Common myeloid progenitor, CD34-positive (primary cell): ENCODE measurements around the gene RAI2.
"Not testable (repeated sequence)": the region's sequence is repeated elsewhere in the genome, so short reads cannot be mapped to it uniquely, and the experiment has no call there.

ENCODE experiments used
- CTCF ChIA-PET: fragments of 350-600 bp; sonication (Branson Sonifier 250); formaldehyde crosslinking; loops from one replicate; lab custom pipeline; 2021; ENCODE audit warnings: antibody characterized with exemption; lab: Charles Lee
- POLR2A ChIA-PET: fragments of 350-600 bp; sonication (Branson Sonifier 250); formaldehyde crosslinking; loops from one replicate; lab custom pipeline; 2021; ENCODE audit warnings: antibody characterized with exemption; lab: Charles Lee
- DNase-seq, 3 donors: peaks; one replicate each; pipeline versions ENCODE4 v3.0.0 to v3.0.0-alpha.2; 2013
- H3K27ac ChIP-seq, 2 experiments: 1 replicate in 1 of 2; 2 replicates in 1 of 2; pipeline ENCODE4 v1.7.0; 2013; ENCODE audit warnings: inconsistent platforms in 2 of 2, low read length in 2 of 2, mild to moderate bottlenecking in 2 of 2, low read depth in 1 of 2, moderate library complexity in 1 of 2; ENCODE audit not compliant: severe bottlenecking in 2 of 2, insufficient read depth in 1 of 2, poor library complexity in 1 of 2
- H3K27me3 ChIP-seq, 5 experiments: replicated peaks in 2 of 5; 1 replicate in 3 of 5; 2 replicates in 2 of 5; pipeline versions ENCODE4 v1.6.1 to v1.7.0; 2013; ENCODE audit warnings: low read length in 4 of 5, mild to moderate bottlenecking in 2 of 5, moderate library complexity in 2 of 5, inconsistent platforms in 1 of 5; ENCODE audit not compliant: insufficient read depth in 5 of 5, control insufficient read depth in 4 of 5
- H3K36me3 ChIP-seq, 4 experiments: 1 replicate in 2 of 4; 2 replicates in 2 of 4; pipeline versions ENCODE4 v1.6.1 to v1.7.0; 2013; ENCODE audit warnings: low read length in 3 of 4, control low read depth in 1 of 4, mild to moderate bottlenecking in 1 of 4; ENCODE audit not compliant: control insufficient read depth in 4 of 4, insufficient read depth in 4 of 4
- H3K4me1 ChIP-seq, 4 experiments: 1 replicate in 3 of 4; 2 replicates in 1 of 4; pipeline versions ENCODE4 v1.6.1 to v1.7.1; 2013; ENCODE audit warnings: low read length in 3 of 4, mild to moderate bottlenecking in 3 of 4, control low read depth in 1 of 4, inconsistent platforms in 1 of 4, moderate library complexity in 1 of 4; ENCODE audit not compliant: control insufficient read depth in 4 of 4, insufficient read depth in 4 of 4; ENCODE audit errors: control extremely low read depth in 1 of 4
- H3K4me3 ChIP-seq, 7 experiments: 1 replicate in 4 of 7; 2 replicates in 3 of 7; pipeline versions ENCODE4 v1.5.1 to v1.7.0; 2013; ENCODE audit warnings: mild to moderate bottlenecking in 7 of 7, low read length in 6 of 7, moderate library complexity in 6 of 7, inconsistent platforms in 2 of 7, low read depth in 2 of 7, control low read depth in 1 of 7; ENCODE audit not compliant: insufficient read depth in 4 of 7, control insufficient read depth in 1 of 7; ENCODE audit errors: extremely low read depth in 1 of 7
- H3K9me3 ChIP-seq, 5 experiments: 1 replicate in 4 of 5; 2 replicates in 1 of 5; pipeline versions ENCODE4 v1.6.1 to v1.7.1; 2013; ENCODE audit warnings: low read length in 4 of 5, mild to moderate bottlenecking in 2 of 5, inconsistent platforms in 1 of 5, low read depth in 1 of 5, moderate library complexity in 1 of 5; ENCODE audit not compliant: control insufficient read depth in 4 of 5, insufficient read depth in 2 of 5; ENCODE audit errors: control extremely low read depth in 1 of 5
- WGBS: methylation state at CpG from one replicate; pipeline ENCODE4 v1.1.5; 2013; ENCODE audit not compliant: insufficient coverage; 5-methylcytosine and 5-hydroxymethylcytosine counted together

RAI2 gene

GRCh38 chrX:17788439-17788838, 72.7 kb downstream of the RAI2 start:
- 14% methylated on average over 2 of the region's 4 CpGs for WGBS
- CTCF ChIA-PET: interaction anchor here (1.2 to 1.3 kb wide), 2 partner anchors 13 to 586 kb away, joined by 3 to 4 read pairs; no protein-coding TSS in a partner anchor
- POLR2A ChIA-PET: no interaction called here
- Histone ChIP-seq H3K4me1 (no peaks in the 10 kb centered on the region), H3K9me3 (no peaks in the 10 kb centered on the region), H3K27ac (no peak overlapping the region), H3K4me3 (no peak overlapping the region), H3K27me3 (peaks cover 0 to 10% (median 0%) of the 10 kb centered on the region in 5 experiments), H3K36me3 (no peaks in the 10 kb centered on the region)
- DNase-seq: peak; percentile 34 to 63 (median 53)

GRCh38 chrX:17787557-17787956, 73.5 kb downstream of the RAI2 start:
- no peak overlapping the region for H3K27ac ChIP-seq
- no peak for DNase-seq
- WGBS: 86% methylated on average over 10 of the region's 11 CpGs
- H3K4me3 ChIP-seq: no peak overlapping the region
- CTCF ChIA-PET: interaction anchor here (0.6 to 1.2 kb wide), 2 partner anchors 14 to 420 kb away, joined by 3 read pairs; no protein-coding TSS in a partner anchor
- H3K9me3 ChIP-seq: no peaks in the 10 kb centered on the region
- POLR2A ChIA-PET: no interaction called here
- H3K4me1 ChIP-seq: no peaks in the 10 kb centered on the region
- no peaks in the 10 kb centered on the region for H3K36me3 ChIP-seq
- H3K27me3 ChIP-seq: peaks cover 0 to 7% (median 0%) of the 10 kb centered on the region in 5 experiments

DNA sequence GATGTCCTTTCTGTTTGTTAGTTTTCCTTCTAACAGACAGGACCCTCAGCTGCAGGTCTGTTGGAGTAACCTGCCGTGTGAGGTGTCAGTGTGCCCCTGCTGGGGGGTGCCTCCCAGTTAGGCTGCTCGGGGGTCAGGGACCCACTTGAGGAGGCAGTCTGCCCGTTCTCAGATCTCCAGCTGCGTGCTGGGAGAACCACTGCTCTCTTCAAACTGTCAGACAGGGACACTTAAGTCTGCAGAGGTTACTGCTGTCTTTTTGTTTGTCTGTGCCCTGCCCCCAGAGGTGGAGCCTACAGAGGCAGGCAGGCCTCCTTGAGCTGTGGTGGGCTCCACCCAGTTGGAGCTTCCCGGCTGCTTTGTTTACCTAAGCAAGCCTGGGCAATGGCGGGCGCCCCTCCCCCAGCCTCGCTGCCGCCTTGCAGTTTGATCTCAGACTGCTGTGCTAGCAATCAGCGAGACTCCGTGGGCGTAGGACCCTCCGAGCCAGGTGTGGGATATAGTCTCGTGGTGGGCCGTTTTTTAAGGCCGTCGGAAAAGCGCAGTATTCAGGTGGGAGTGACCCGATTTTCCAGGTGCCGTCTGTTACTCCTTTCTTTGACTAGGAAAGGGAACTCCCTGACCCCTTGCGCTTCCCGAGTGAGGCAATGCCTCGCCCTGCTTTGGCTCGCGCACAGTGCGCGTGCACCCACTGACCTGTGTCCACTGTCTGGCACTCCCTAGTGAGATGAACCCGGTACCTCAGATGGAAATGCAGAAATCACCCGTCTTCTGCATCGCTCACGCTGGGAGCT, 74.3 kb downstream of the RAI2 start:
- CTCF ChIA-PET: interaction anchor here (1.2 kb wide), 1 partner anchor 15 kb away, joined by 3 read pairs; no protein-coding TSS in a partner anchor
- H3K27me3 ChIP-seq, POLR2A ChIA-PET, H3K4me3 ChIP-seq, H3K9me3 ChIP-seq, H3K27ac ChIP-seq, H3K4me1 ChIP-seq, H3K36me3 ChIP-seq, DNase-seq: not testable (repeated sequence)
- whole genome bisulfite sequencing: 82% methylated on average over 14 of the region's 31 CpGs

GRCh38 chrX:17779434-17779833, 81.7 kb downstream of the RAI2 start:
- CTCF ChIA-PET: no interaction called here
- Histone ChIP-seq H3K27me3 (no peaks in the 10 kb centered on the region), H3K36me3 (no peaks in the 10 kb centered on the region), H3K4me1 (no peaks in the 10 kb centered on the region), H3K9me3 (peaks cover 0 to 9% (median 0%) of the 10 kb centered on the region in 5 experiments), H3K27ac (no peak overlapping the region), H3K4me3 (no peak overlapping the region)
- WGBS: 87% methylated on average over 4 of the region's 4 CpGs
- POLR2A ChIA-PET: no interaction called here
- DNase-seq: no peak

- Histone ChIP-seq H3K27me3 (no peaks in the 10 kb centered on the region), H3K27ac (no peak overlapping the region), H3K4me1 (no peaks in the 10 kb centered on the region), H3K4me3 (no peak overlapping the region), H3K9me3 (peaks cover 0 to 9% (median 0%) of the 10 kb centered on the region in 5 experiments), H3K36me3 (no peaks in the 10 kb centered on the region)
- WGBS: no CpG with 5 or more reads among the region's 2 CpGs
- POLR2A ChIA-PET: no interaction called here
- CTCF ChIA-PET: no interaction called here
- no peak for DNase-seq
These were observed 82.1 kb downstream of the RAI2 start for GRCh38 chrX:17778997-17779396.

DNA sequence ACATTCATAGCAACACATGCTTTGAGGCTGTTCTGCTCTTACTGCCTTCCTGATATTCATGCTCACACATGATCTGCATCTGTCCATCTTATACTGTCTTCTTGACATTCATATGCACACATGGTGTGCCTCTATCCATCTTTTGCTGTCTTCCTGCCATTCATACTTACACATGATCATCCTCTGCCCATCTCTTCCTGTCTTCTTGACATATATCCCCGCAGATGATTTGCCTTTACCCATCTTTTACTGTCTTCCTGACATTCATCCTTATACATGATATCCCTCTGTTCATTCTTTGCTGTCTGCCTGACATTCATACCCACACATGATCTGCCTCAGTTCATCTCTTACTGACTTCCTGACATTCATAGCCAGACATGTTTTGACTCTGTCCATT, 87.0 kb downstream of the RAI2 start:
- WGBS: 89% methylated on average over 1 of the region's 1 CpG
- Histone ChIP-seq H3K9me3 (peaks cover 0 to 3% (median 0%) of the 10 kb centered on the region in 5 experiments), H3K4me3 (no peak overlapping the region), H3K27me3 (peaks cover 0 to 6% (median 0%) of the 10 kb centered on the region in 5 experiments), H3K36me3 (no peaks in the 10 kb centered on the region), H3K4me1 (peaks cover 0 to 4% (median 2%) of the 10 kb centered on the region in 4 experiments), H3K27ac (no peak overlapping the region)
- DNase-seq: no peak
- ChIA-PET CTCF (no interaction called here), POLR2A (no interaction called here)

GRCh38 chrX:17773221-17773876, 87.7 kb downstream of the RAI2 start:
- peaks cover 0 to 4% (median 2%) of the 10 kb centered on the region in 4 experiments for H3K4me1 ChIP-seq
- WGBS: 76% methylated on average over 8 of the region's 8 CpGs
- DNase-seq: no peak
- no peak overlapping the region for H3K4me3 ChIP-seq
- peaks cover 0 to 6% (median 0%) of the 10 kb centered on the region in 5 experiments for H3K27me3 ChIP-seq
- H3K9me3 ChIP-seq: peaks cover 0 to 3% (median 0%) of the 10 kb centered on the region in 5 experiments
- H3K36me3 ChIP-seq: no peaks in the 10 kb centered on the region
- ChIA-PET POLR2A (no interaction called here), CTCF (no interaction called here)
- no peak overlapping the region for H3K27ac ChIP-seq
